H1 (cell line): Measurements from ENCODE around the gene PARD6A. TPM values are rescaled to one million over a fixed set of nuclear protein-coding genes. Genes with fewer than 3 reads are reported as not detected.

Experiments used
- CTCF ChIA-PET: fragments of 300-600 bp; sonication (Branson Sonifier 250); formaldehyde crosslinking; loops from one replicate; lab custom pipeline; 2021; ENCODE audit not compliant: partially characterized antibody; lab: Charles Lee
- POLR2A ChIA-PET: fragments of 300-600 bp; sonication (Branson Sonifier 250); formaldehyde crosslinking; loops from one replicate; lab custom pipeline; 2021; ENCODE audit warnings: inconsistent platforms; ENCODE audit not compliant: partially characterized antibody; lab: Charles Lee
- DNase-seq, 2 experiments: peaks; one replicate each; pipeline versions ENCODE4 v3.0.0 to v3.0.0-alpha.2; 2010 to 2022; ENCODE audit warnings: low spot score in 2 of 2, low read depth in 1 of 2, mixed read lengths in 1 of 2
- FAIRE-seq: peaks from 2 replicates; lab custom pipeline; 2011; peaks lifted over from hg19 to GRCh38; lab: Jason Lieb, UNC
- H2AFZ ChIP-seq: 2 replicates; pipeline ENCODE4 v1.8.1; 2012; ENCODE audit warnings: low read length, inconsistent platforms
- H2AK5ac ChIP-seq: 2 replicates; pipeline ENCODE4 v1.6.1; 2013; ENCODE audit warnings: low read depth, low read length
- H2BK120ac ChIP-seq: replicated peaks from 2 replicates; pipeline ENCODE3; 2013; ENCODE audit warnings: low read depth, low read length, inconsistent platforms
- H2BK12ac ChIP-seq: 2 replicates; pipeline ENCODE4 v1.6.1; 2013; ENCODE audit warnings: low read depth, low read length
- H2BK15ac ChIP-seq: 2 replicates; pipeline ENCODE4 v1.6.1; 2013; ENCODE audit warnings: low read length
- H2BK20ac ChIP-seq: 2 replicates; pipeline ENCODE4 v1.6.1; 2013; ENCODE audit warnings: low read length
- H2BK5ac ChIP-seq: 2 replicates; pipeline ENCODE4 v1.6.1; 2013; ENCODE audit warnings: low read depth, low read length
- H3K14ac ChIP-seq: 2 replicates; pipeline ENCODE4 v1.6.1; 2013; ENCODE audit warnings: inconsistent platforms; ENCODE audit not compliant: insufficient read length
- H3K18ac ChIP-seq: 2 replicates; pipeline ENCODE4 v1.6.1; 2013; ENCODE audit warnings: low read length; ENCODE audit errors: extremely low read depth
- H3K23ac ChIP-seq: 2 replicates; pipeline ENCODE4 v1.6.1; 2013; ENCODE audit warnings: inconsistent platforms; ENCODE audit not compliant: insufficient read length
- H3K23me2 ChIP-seq: 2 replicates; pipeline ENCODE4 v1.6.1; 2013; ENCODE audit warnings: low read depth, low read length
- H3K27ac ChIP-seq: 2 replicates; pipeline ENCODE4 v1.6.1; 2011; ENCODE audit warnings: low read depth, low read length, inconsistent platforms
- H3K27me3 ChIP-seq, 4 experiments: replicated peaks in 1 of 4; 1 replicate in 1 of 4; 2 replicates in 3 of 4; pipeline versions ENCODE4 v1.6.1 to v1.8.1; 2011 to 2013; ENCODE audit warnings: low read length in 3 of 4, mild to moderate bottlenecking in 3 of 4, inconsistent platforms in 2 of 4, mixed read lengths in 2 of 4, moderate library complexity in 1 of 4; ENCODE audit not compliant: control insufficient read depth in 3 of 4, insufficient read depth in 3 of 4; ENCODE audit errors: extremely low read depth in 1 of 4
- H3K36me3 ChIP-seq, 4 experiments: 2 replicates each; pipeline versions ENCODE4 v1.6.1 to v1.8.1; 2011 to 2013; ENCODE audit warnings: mild to moderate bottlenecking in 4 of 4, low read length in 3 of 4, moderate library complexity in 2 of 4, control low read depth in 1 of 4, inconsistent platforms in 1 of 4; ENCODE audit not compliant: insufficient read depth in 4 of 4, control insufficient read depth in 2 of 4
- H3K4ac ChIP-seq: replicated peaks from 2 replicates; pipeline ENCODE3; 2013; ENCODE audit warnings: low read length, low read depth, mixed read lengths, inconsistent platforms; ENCODE audit not compliant: insufficient read length
- H3K4me1 ChIP-seq, 4 experiments: replicated peaks in 1 of 4; 1 replicate in 1 of 4; 2 replicates in 3 of 4; pipeline versions ENCODE4 v1.6.1 to v1.8.1; 2011 to 2013; ENCODE audit warnings: low read length in 3 of 4, inconsistent platforms in 2 of 4, mixed read lengths in 1 of 4; ENCODE audit not compliant: insufficient read depth in 4 of 4, control insufficient read depth in 3 of 4
- H3K4me2 ChIP-seq, 2 experiments: 2 replicates each; pipeline versions ENCODE4 v1.6.1 to v1.8.1; 2011 to 2013; ENCODE audit warnings: low read depth in 2 of 2, low read length in 2 of 2, control low read depth in 1 of 2, inconsistent platforms in 1 of 2, mild to moderate bottlenecking in 1 of 2; ENCODE audit not compliant: insufficient read depth in 1 of 2
- H3K4me3 ChIP-seq, 4 experiments: fragments of 200-600, 300-600 bp in 1 of 4; sonication (generic), shearing (Covaris generic), sonication (Bioruptor Twin) in 1 of 4; 2 replicates each; pipeline versions ENCODE4 v1.5.1 to v1.8.1; 2011 to 2016; ENCODE audit warnings: low read length in 4 of 4, low read depth in 3 of 4, control low read depth in 2 of 4, inconsistent platforms in 2 of 4, mild to moderate bottlenecking in 2 of 4, mixed read lengths in 1 of 4, moderate library complexity in 1 of 4; ENCODE audit not compliant: insufficient read depth in 2 of 4; ENCODE audit errors: extremely low read depth in 1 of 4
- H3K56ac ChIP-seq: replicated peaks from 2 replicates; pipeline ENCODE3; 2013; ENCODE audit warnings: low read depth, mild to moderate bottlenecking, mixed read lengths, low read length, inconsistent platforms; ENCODE audit not compliant: insufficient read length
- H3K79me1 ChIP-seq: 2 replicates; pipeline ENCODE4 v1.6.1; 2013; ENCODE audit warnings: low read depth, low read length, control low read depth
- H3K79me2 ChIP-seq, 2 experiments: 2 replicates each; pipeline versions ENCODE4 v1.6.1 to v1.8.1; 2012 to 2013; ENCODE audit warnings: low read length in 2 of 2, mild to moderate bottlenecking in 2 of 2, inconsistent platforms in 1 of 2; ENCODE audit not compliant: insufficient read depth in 2 of 2, control insufficient read depth in 1 of 2
- H3K9ac ChIP-seq, 4 experiments: replicated peaks in 1 of 4; 1 replicate in 1 of 4; 2 replicates in 3 of 4; pipeline versions ENCODE4 v1.6.1 to v1.8.1; 2011 to 2013; ENCODE audit warnings: low read depth in 3 of 4, low read length in 3 of 4, control low read depth in 2 of 4, mild to moderate bottlenecking in 2 of 4, moderate library complexity in 2 of 4, inconsistent platforms in 1 of 4; ENCODE audit errors: extremely low read depth in 1 of 4
- H3K9me3 ChIP-seq, 2 experiments: 2 replicates each; pipeline versions ENCODE4 v1.6.1 to v1.8.1; 2012 to 2013; ENCODE audit warnings: mild to moderate bottlenecking in 2 of 2, moderate library complexity in 2 of 2, control low read depth in 1 of 2, inconsistent platforms in 1 of 2, low read depth in 1 of 2, low read length in 1 of 2, mixed read lengths in 1 of 2; ENCODE audit not compliant: insufficient read depth in 2 of 2
- H4K20me1 ChIP-seq, 2 experiments: replicated peaks in 1 of 2; 2 replicates each; pipeline versions ENCODE3 to v1.8.1; 2011 to 2013; ENCODE audit warnings: inconsistent platforms in 2 of 2, low read length in 2 of 2, mild to moderate bottlenecking in 1 of 2; ENCODE audit not compliant: insufficient read depth in 2 of 2, control insufficient read depth in 1 of 2
- H4K5ac ChIP-seq: 2 replicates; pipeline ENCODE4 v1.6.1; 2013; ENCODE audit warnings: low read length, low read depth, mixed read lengths, inconsistent platforms; ENCODE audit not compliant: insufficient read length
- H4K8ac ChIP-seq: 2 replicates; pipeline ENCODE4 v1.8.0; 2013; ENCODE audit warnings: mild to moderate bottlenecking, moderate library complexity, low read length, inconsistent platforms; ENCODE audit not compliant: insufficient read depth; ENCODE audit errors: extremely low read depth
- H4K91ac ChIP-seq: replicated peaks from 2 replicates; pipeline ENCODE3; 2013; ENCODE audit warnings: low read length, mixed read lengths, inconsistent platforms; ENCODE audit not compliant: insufficient read length
- CHD1 ChIP-seq: IDR thresholded peaks from 2 replicates; pipeline ENCODE4 v1.6.1; 2012; ENCODE audit warnings: low read depth, low read length, improper control_type of control experiment
- KDM4A ChIP-seq: IDR thresholded peaks from one replicate; pipeline ENCODE4 v1.7.1; 2012; ENCODE audit warnings: low read depth, mild to moderate bottlenecking, moderate library complexity, low read length, inconsistent platforms; ENCODE audit not compliant: severe bottlenecking
- WGBS, 2 experiments: shearing (Covaris generic) in 1 of 2; methylation state at CpG; one replicate each; pipeline versions ENCODE4 v1.1.6 to v1.1.7; 2013 to 2015; ENCODE audit warnings: low lambda C conversion rate in 2 of 2, mixed read lengths in 2 of 2, inconsistent platforms in 1 of 2, low coverage in 1 of 2, missing lambda C conversion rate in 1 of 2; ENCODE audit not compliant: insufficient replicate concordance in 2 of 2, insufficient coverage in 1 of 2, insufficient read length in 1 of 2; ENCODE audit errors: extremely low coverage in 1 of 2, missing lambda C conversion rate in 1 of 2; 5-methylcytosine and 5-hydroxymethylcytosine counted together
- polyA plus RNA-seq, 7 experiments: library from polyadenylated mRNA; depleted of rRNA in 3 of 7; stranded (reverse) in 5 of 7; unstranded in 2 of 7; fragments of >200 nt in 5 of 7; fragments of 200-250 nt in 2 of 7; gene quantifications; 1 replicate in 5 of 7; 2 replicates in 1 of 7; 4 replicates in 1 of 7; pipeline versions ENCODE4 v1.2.1 to v1.2.3, GENCODE V29; 2011 to 2013; ENCODE audit warnings: missing spikeins in 2 of 7, mixed read lengths in 2 of 7
- total RNA-seq: library from RNA; stranded (reverse); fragmentation: NEBNext Ultra II Directional; extraction: Animal tissue kit (Norgen Biotek cat#: 25700); gene quantifications from 2 replicates; pipeline ENCODE4 v1.2.1, GENCODE V29; 2021

The PARD6A gene
- total and polyA plus RNA-seq, 2 of the 8 experiments (the other 6 are each of a cell fraction or from before 2014, with no cell fraction given), result 15.1 to 21.8 TPM

DNA sequence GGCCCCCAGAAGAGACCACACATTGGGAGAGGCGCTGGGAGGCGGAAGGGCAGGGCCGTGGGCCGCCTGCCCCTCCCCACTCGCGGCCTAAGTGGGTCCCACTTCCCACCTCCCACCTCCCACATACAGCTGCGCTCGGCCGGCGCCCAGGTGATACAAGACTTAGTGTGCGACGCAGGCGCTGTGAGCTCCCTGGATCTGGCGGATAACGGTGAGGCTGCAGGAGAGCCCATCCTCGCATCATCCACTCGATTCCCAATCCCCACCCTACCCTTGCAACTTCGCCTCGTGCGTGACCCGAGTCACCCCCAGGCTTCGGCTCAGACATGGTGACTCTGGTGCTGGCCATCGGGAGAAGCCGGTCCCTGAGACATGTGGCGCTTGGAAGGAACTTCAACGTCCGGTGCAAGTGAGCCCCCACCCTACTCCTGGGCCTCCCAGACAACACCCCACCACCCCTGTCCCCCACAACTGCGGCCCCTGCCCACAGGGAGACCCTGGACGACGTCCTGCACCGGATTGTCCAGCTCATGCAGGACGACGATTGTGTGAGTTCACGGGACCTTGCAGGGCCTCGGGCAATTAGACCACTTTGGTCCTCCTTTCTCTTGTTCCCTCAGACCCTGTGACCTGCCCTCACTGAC, 11.9 kb upstream of the PARD6A start:
- Histone ChIP-seq H3K27ac (no peak overlapping the region), H2BK5ac (no peak overlapping the region), H4K5ac (no peak overlapping the region), H4K20me1 (peaks cover 5 to 15% of the 10 kb centered on the region in 2 experiments), H2AFZ (no peak overlapping the region), H3K56ac (no peak overlapping the region), H3K79me2 (no peaks in the 10 kb centered on the region), H4K91ac (no peak overlapping the region), H2BK15ac (no peak overlapping the region), H3K18ac (no peak overlapping the region; the same call in 1 of the 2 replicates), H3K9me3 (no peaks in the 10 kb centered on the region), H3K23ac (no peak overlapping the region), H3K23me2 (peaks cover 11% of the 10 kb centered on the region; the same call in 1 of the 2 replicates), H3K4ac (no peak overlapping the region), H2BK20ac (no peak overlapping the region), H3K4me1 (peaks cover 0 to 24% (median 9%) of the 10 kb centered on the region in 4 experiments; a peak in 5 of 7 replicates), H2BK120ac (no peak overlapping the region), H3K36me3 (no peaks in the 10 kb centered on the region), H3K79me1 (no peaks in the 10 kb centered on the region), H3K14ac (no peak overlapping the region), H3K4me3 (peak overlapping the region in 1 of 4 experiments; percentile 22; a peak in 1 of 8 replicates), H3K9ac (no peak overlapping the region), H2BK12ac (no peak overlapping the region), H3K27me3 (peaks cover 3 to 39% (median 24%) of the 10 kb centered on the region in 4 experiments; a peak in 6 of 7 replicates), H4K8ac (no peak overlapping the region), H3K4me2 (peak overlapping the region; percentile 16 to 49), H2AK5ac (no peak overlapping the region)
- 86% methylated on average over 29 of the region's 35 CpGs; no CpG with 5 or more reads in 1 of the 2 experiments for WGBS, 2 experiments
- no peak for DNase-seq
- peak; percentile 10 for TF ChIP-seq KDM4A
- no peak for TF ChIP-seq CHD1
- CTCF ChIA-PET, result interaction anchor here (0.8 to 18.0 kb wide), 14 partner anchors 10 to 155 kb away, joined by 3 to 202 read pairs (median 6); partner anchors contain the start of genes ACD, C16orf86, ENKD1 and PARD6A
- POLR2A ChIA-PET, result interaction anchor here (0.7 to 3.4 kb wide), 8 partner anchors 9 to 168 kb away, joined by 3 to 13 read pairs (median 4); partner anchors contain the start of genes ACD, ATP6V0D1, CTCF and RIPOR1
- FAIRE-seq, result no peak
